Left ventricle myocardium inferior (tissue), 1 donor: ENCODE results near the gene BPIFA1. TPM values are rescaled to one million over a fixed set of nuclear protein-coding genes. Genes with fewer than 3 reads are reported as not detected.

Source experiments
- DNase-seq: peaks from one replicate; pipeline ENCODE4 v3.0.0-alpha.2; 2020
- H3K27ac ChIP-seq: fragments of 200-600 bp; replicated peaks from 2 replicates; pipeline ENCODE4 v1.8.0; 2021
- H3K27me3 ChIP-seq: fragments of 200-600 bp; 2 replicates; pipeline ENCODE4 v1.8.0; 2021; ENCODE audit warnings: low read depth
- H3K36me3 ChIP-seq: fragments of 200-600 bp; 2 replicates; pipeline ENCODE4 v1.8.0; 2021
- H3K4me1 ChIP-seq: fragments of 200-600 bp; 2 replicates; pipeline ENCODE4 v1.8.0; 2021
- H3K4me3 ChIP-seq: fragments of 200-600 bp; 2 replicates; pipeline ENCODE4 v1.8.0; 2021; ENCODE audit warnings: mild to moderate bottlenecking, moderate library complexity
- H3K9me3 ChIP-seq: fragments of 200-600 bp; replicated peaks from 2 replicates; pipeline ENCODE4 v1.8.0; 2021
- intact Hi-C: fragments of 100-400 bp; cut with micrococcal nuclease; formaldehyde crosslinking; loops from one replicate; pipeline ENCODE4 v1.11.0; 2022
- total RNA-seq: library from RNA; stranded (reverse); fragmentation: NEBNext Ultra II Directional; extraction: Animal tissue kit (Norgen Biotek cat#: 25700); gene quantifications from one replicate; pipeline ENCODE4 v1.2.1, GENCODE V29; 2021
- TF ChIP-seq, protein P1 (sequence below): fragments of 200-600 bp; IDR thresholded peaks from 2 replicates; pipeline ENCODE4 v1.8.0; 2021; ENCODE audit warnings: antibody characterized with exemption, mild to moderate bottlenecking, borderline replicate concordance
- donor health status: DM: no; HTN: yes; CAD: no; lungs with severe emphysema.

The BPIFA1 gene
- total RNA-seq, 1 donor from 2014 or later, result not detected

DNA sequence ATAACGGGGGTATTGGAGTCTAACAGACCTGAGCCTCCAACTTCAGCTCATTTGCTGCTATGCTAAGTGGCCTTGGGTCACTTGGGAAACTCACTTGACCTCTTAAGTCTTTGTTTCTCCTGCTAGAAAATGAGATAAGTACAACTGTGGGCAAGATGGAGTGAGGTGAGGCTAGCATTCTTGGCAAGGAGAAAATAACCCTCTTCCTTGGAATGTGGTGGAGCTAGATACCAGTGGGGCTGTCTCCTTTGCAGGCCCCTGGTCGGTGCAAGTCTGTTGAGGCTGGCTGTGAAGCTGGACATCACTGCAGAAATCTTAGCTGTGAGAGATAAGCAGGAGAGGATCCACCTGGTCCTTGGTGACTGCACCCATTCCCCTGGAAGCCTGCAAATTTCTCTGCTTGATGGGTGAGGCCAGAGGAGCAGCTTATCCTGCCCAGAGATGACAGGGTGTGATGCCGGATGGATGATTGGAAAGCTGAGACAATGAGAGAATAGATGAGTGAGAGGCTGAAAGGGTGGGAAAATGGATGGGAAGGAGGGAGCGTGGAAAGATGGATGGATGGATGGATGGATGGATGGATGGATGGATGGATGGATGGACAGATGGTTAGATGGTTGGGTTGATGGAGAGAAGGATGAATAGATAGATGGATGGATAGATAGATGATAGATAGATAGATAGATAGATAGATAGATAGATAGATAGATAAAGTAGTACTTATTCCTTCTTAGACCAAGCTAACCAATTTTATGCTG is 4.4 kb downstream of the BPIFA1 start:
- intact Hi-C loops, result no loop called here
- Histone ChIP-seq H3K36me3 (no peaks in the 10 kb centered on the region), H3K27ac (no peak overlapping the region), H3K4me3 (no peak overlapping the region), H3K9me3 (no peaks in the 10 kb centered on the region), H3K4me1 (no peaks in the 10 kb centered on the region), H3K27me3 (peaks cover 45% of the 10 kb centered on the region)
- DNase-seq, result no peak
- TF ChIP-seq, protein P1, sequence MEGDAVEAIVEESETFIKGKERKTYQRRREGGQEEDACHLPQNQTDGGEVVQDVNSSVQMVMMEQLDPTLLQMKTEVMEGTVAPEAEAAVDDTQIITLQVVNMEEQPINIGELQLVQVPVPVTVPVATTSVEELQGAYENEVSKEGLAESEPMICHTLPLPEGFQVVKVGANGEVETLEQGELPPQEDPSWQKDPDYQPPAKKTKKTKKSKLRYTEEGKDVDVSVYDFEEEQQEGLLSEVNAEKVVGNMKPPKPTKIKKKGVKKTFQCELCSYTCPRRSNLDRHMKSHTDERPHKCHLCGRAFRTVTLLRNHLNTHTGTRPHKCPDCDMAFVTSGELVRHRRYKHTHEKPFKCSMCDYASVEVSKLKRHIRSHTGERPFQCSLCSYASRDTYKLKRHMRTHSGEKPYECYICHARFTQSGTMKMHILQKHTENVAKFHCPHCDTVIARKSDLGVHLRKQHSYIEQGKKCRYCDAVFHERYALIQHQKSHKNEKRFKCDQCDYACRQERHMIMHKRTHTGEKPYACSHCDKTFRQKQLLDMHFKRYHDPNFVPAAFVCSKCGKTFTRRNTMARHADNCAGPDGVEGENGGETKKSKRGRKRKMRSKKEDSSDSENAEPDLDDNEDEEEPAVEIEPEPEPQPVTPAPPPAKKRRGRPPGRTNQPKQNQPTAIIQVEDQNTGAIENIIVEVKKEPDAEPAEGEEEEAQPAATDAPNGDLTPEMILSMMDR, result no peak

DNA sequence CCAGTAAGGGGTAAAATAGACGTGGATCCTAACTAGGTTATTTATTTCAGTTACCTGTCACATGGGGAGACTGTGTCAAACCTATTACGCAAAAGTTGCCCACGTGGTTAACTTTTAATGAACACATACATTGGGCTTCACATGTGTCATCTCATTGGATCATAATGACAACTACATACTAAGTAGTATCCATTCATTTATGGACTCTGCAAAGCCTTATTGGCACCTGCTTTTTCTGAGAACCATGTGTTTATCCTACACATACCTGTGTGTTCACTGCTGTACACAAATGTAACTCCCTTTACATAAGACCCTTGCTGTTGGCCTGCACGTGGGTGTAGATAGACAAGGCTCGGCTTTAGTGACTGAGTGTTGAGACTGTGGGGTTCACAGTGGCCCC is 5.1 kb downstream of the BPIFA1 start:
- Histone ChIP-seq H3K9me3 (no peaks in the 10 kb centered on the region), H3K27me3 (peaks cover 37% of the 10 kb centered on the region), H3K4me3 (no peak overlapping the region), H3K27ac (no peak overlapping the region), H3K36me3 (no peaks in the 10 kb centered on the region), H3K4me1 (no peaks in the 10 kb centered on the region)
- intact Hi-C loops, result no loop called here
- DNase-seq, result no peak
- TF ChIP-seq, protein P1, result no peak

DNA sequence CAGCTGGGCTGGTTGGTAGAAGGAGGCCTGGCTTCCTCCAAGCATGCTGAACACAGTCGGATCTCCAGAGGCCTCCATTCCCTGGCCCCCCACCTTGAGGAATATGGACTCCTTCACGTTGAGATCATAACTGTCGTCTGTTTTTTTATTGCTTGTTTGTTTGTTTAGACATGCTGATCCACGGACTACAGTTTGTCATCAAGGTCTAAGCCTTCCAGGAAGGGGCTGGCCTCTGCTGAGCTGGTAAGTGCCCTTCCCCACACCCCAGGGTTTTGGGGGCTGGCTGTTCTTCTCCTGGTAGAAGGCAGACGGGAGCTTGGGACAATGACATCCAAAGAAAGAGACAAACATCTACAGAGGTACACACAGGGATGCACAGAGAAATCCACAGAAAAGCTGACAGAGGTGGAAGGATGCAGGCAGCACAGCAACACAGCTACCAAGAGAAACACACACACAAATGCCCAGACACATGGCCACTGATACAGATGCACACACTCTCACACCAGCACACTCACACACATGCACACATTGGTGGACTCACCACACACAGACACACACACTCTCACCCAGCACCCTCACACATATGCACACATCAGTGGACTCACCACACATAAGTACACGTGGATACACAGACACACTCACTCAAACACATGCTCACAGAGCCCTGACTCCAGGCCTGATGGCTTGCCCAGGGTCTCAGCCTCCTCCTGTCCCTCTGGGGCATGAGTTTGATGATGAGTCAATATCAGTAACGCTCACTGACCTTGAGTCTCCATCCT is 6.7 kb downstream of the BPIFA1 start:
- Histone ChIP-seq H3K9me3 (no peaks in the 10 kb centered on the region), H3K27me3 (peaks cover 21% of the 10 kb centered on the region), H3K36me3 (no peaks in the 10 kb centered on the region), H3K4me3 (no peak overlapping the region), H3K4me1 (no peaks in the 10 kb centered on the region), H3K27ac (no peak overlapping the region)
- intact Hi-C loops, result no loop called here
- DNase-seq, result no peak
- TF ChIP-seq, protein P1, result no peak

DNA sequence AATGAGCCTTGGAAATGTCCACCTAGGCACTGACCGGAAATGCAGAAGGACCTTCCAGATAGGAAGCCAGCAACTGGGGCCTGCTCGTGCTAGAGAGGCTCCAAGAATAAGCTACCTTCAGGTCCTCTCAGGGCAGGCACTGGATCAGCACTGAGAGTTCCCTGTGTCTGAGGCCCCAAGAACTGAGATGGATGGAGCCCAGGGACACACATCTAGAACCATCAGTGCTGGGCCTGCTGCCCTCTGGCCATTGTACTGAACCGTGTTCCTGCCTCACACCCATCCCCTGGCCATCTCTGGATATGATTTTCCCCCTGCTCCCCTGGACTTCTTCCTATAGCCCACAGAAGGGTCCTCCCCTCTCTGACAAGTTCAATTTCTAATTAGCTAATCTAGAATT is 10.3 kb downstream of the BPIFA1 start:
- H3K27ac ChIP-seq, result no peak overlapping the region
- H3K4me3 ChIP-seq, result no peak overlapping the region
- TF ChIP-seq, protein P1, result no peak
- H3K36me3 ChIP-seq, result no peaks in the 10 kb centered on the region
- intact Hi-C loops, result no loop called here
- H3K4me1 ChIP-seq, result no peaks in the 10 kb centered on the region
- DNase-seq, result no peak
- peaks cover 3% of the 10 kb centered on the region for H3K27me3 ChIP-seq
- no peaks in the 10 kb centered on the region for H3K9me3 ChIP-seq

DNA sequence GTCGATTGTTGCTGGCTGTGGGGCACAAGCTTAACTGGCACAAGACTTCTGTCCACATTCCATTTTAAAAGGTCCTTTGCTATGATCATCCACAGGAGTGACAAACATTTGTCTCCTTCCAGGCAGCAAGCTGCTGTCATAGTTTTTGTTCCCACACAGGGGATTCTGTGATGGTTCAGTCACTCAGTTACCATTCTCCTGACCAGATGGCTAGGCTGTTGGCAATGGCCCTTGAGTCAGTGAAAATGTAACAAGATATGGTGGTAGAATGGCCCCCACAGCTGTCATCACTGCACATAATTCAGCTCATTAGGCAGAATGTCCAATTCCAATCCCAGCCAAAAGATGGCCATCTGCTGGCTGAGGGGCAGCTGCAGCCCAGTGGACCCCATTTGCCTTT is 13.7 kb downstream of the BPIFA1 start:
- TF ChIP-seq, protein P1, result no peak
- no peak for DNase-seq
- intact Hi-C loops, result no loop called here

More for the DNA sequence above, 13.7 kb downstream of the BPIFA1 start:
- H3K4me1 ChIP-seq, result no peaks in the 10 kb centered on the region
- no peaks in the 10 kb centered on the region for H3K36me3 ChIP-seq
- no peaks in the 10 kb centered on the region for H3K9me3 ChIP-seq
- no peak overlapping the region for H3K4me3 ChIP-seq
- peaks cover 9% of the 10 kb centered on the region for H3K27me3 ChIP-seq
- H3K27ac ChIP-seq, result no peak overlapping the region
